Esophagus (tissue), 2 donors: ENCODE data around the gene RAD51D. TPM values are rescaled to one million over a fixed set of nuclear protein-coding genes. Genes with fewer than 3 reads are reported as not detected.

ENCODE experiments used
- H3K27ac ChIP-seq, 2 donors: one replicate each; pipeline ENCODE4 v1.5.1; 2013; ENCODE audit warnings: low read depth in 2 of 2, mild to moderate bottlenecking in 2 of 2, inconsistent platforms in 1 of 2, low read length in 1 of 2, moderate library complexity in 1 of 2
- H3K27me3 ChIP-seq, 2 donors: one replicate each; pipeline ENCODE4 v1.6.1; 2013; ENCODE audit warnings: low read length in 2 of 2, control low read depth in 1 of 2, mild to moderate bottlenecking in 1 of 2; ENCODE audit not compliant: insufficient read depth in 2 of 2, control insufficient read depth in 1 of 2
- H3K36me3 ChIP-seq, 2 donors: one replicate each; pipeline ENCODE4 v1.6.1; 2013; ENCODE audit warnings: low read length in 1 of 2; ENCODE audit not compliant: control insufficient read depth in 2 of 2, insufficient read depth in 2 of 2
- H3K4me1 ChIP-seq, 2 donors: one replicate each; pipeline ENCODE4 v1.6.1; 2013; ENCODE audit warnings: low read length in 1 of 2; ENCODE audit not compliant: control insufficient read depth in 2 of 2, insufficient read depth in 2 of 2
- H3K4me3 ChIP-seq, 2 donors: one replicate each; pipeline ENCODE4 v1.5.1; 2013; ENCODE audit warnings: low read length in 2 of 2, mild to moderate bottlenecking in 2 of 2, low read depth in 1 of 2, moderate library complexity in 1 of 2
- H3K9me3 ChIP-seq, 2 donors: one replicate each; pipeline ENCODE4 v1.6.1; 2013; ENCODE audit warnings: mild to moderate bottlenecking in 2 of 2, low read depth in 1 of 2, low read length in 1 of 2, moderate library complexity in 1 of 2; ENCODE audit not compliant: control insufficient read depth in 2 of 2, insufficient read depth in 1 of 2
- WGBS, 2 donors: extraction: QIAGEN DNeasy Blood & Tissue Kit; methylation state at CpG; one replicate each; pipeline ENCODE4 v1.1.7; 2013; 5-methylcytosine and 5-hydroxymethylcytosine counted together
- polyA plus RNA-seq, 2 donors: library from polyadenylated mRNA; stranded (reverse); fragments of 200-250 nt; gene quantifications; one replicate each; pipeline ENCODE4 v1.2.3, GENCODE V29; 2013
- donor health status: healthy with polysubstance abuse.
- donor health status: Bipolar disorder and iron deficiency.

The RAD51D gene
- polyA plus RNA-seq, 2 donors = 2.7 to 3.8 TPM

GRCh38 chr17:35087731-35088355 is 31.8 kb downstream of the RAD51D start:
- H3K27ac ChIP-seq = peak overlapping the region; percentile 83 to 98
- no peaks in the 10 kb centered on the region for H3K36me3 ChIP-seq
- H3K4me3 ChIP-seq = peak overlapping the region; percentile 87 to 89
- no peaks in the 10 kb centered on the region for H3K27me3 ChIP-seq
- H3K4me1 ChIP-seq = peaks cover 0 to 8% of the 10 kb centered on the region in 2 donors
- no peaks in the 10 kb centered on the region for H3K9me3 ChIP-seq
- 9 to 13% methylated on average over 9 of the region's 9 CpGs for WGBS, 2 donors

GRCh38 chr17:35086931-35087573 is 32.6 kb downstream of the RAD51D start:
- Histone ChIP-seq H3K27me3 (no peaks in the 10 kb centered on the region), H3K27ac (peak overlapping the region; percentile 40 to 86), H3K9me3 (no peaks in the 10 kb centered on the region), H3K4me1 (peaks cover 0 to 8% of the 10 kb centered on the region in 2 donors), H3K4me3 (peak overlapping the region in 1 of 2 donors; percentile 18), H3K36me3 (no peaks in the 10 kb centered on the region)
- 69 to 79% methylated on average over 8 of the region's 8 CpGs for WGBS, 2 donors

- Histone ChIP-seq H3K4me1 (peaks cover 0 to 8% of the 10 kb centered on the region in 2 donors), H3K36me3 (no peaks in the 10 kb centered on the region), H3K27ac (peak overlapping the region; percentile 69 to 80), H3K4me3 (peak overlapping the region in 1 of 2 donors; percentile 9), H3K27me3 (no peaks in the 10 kb centered on the region), H3K9me3 (no peaks in the 10 kb centered on the region)
- 93 to 95% methylated on average over 8 of the region's 8 CpGs for WGBS, 2 donors
Observed at GRCh38 chr17:35086164-35086563, 33.5 kb downstream of the RAD51D start.

DNA sequence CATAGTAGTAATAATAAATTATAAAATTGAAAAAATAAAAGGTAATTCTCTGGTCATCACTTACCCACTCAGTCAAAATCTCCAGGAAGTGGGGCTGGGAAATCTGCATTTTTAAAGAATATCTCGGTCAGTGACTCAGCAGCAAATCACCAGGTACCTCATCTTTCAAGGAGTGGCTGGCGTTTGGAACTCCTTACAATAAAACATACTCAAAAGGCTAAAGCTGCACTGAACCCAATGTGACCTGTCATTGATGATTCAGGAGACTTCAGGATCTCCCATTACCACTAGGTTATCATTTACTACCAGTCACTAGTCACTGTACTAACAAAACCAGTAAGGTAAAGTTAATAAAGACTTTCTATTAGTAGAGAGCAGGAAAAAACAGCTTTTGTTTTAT is 34.7 kb downstream of the RAD51D start:
- no peaks in the 10 kb centered on the region for H3K9me3 ChIP-seq
- peak overlapping the region; percentile 61 to 69 for H3K27ac ChIP-seq
- H3K4me1 ChIP-seq = peaks cover 0 to 8% of the 10 kb centered on the region in 2 donors
- 51% methylated on average over 2 of the region's 2 CpGs for WGBS, 2 donors
- no peaks in the 10 kb centered on the region for H3K27me3 ChIP-seq
- no peaks in the 10 kb centered on the region for H3K36me3 ChIP-seq
- no peak overlapping the region for H3K4me3 ChIP-seq

- Histone ChIP-seq H3K9me3 (no peaks in the 10 kb centered on the region), H3K27me3 (no peaks in the 10 kb centered on the region), H3K4me1 (peaks cover 0 to 2% of the 10 kb centered on the region in 2 donors), H3K27ac (no peak overlapping the region), H3K4me3 (no peak overlapping the region), H3K36me3 (no peaks in the 10 kb centered on the region)
- 66 to 82% methylated on average over 2 of the region's 2 CpGs for WGBS, 2 donors
Observed at GRCh38 chr17:35083071-35083470, 36.6 kb downstream of the RAD51D start.

- peak overlapping the region; percentile 38 to 40 for H3K27ac ChIP-seq
- H3K36me3 ChIP-seq = no peaks in the 10 kb centered on the region
- no peaks in the 10 kb centered on the region for H3K9me3 ChIP-seq
- WGBS, 2 donors = 26 to 38% methylated on average over 3 of the region's 3 CpGs
- H3K4me1 ChIP-seq = peaks cover 0 to 2% of the 10 kb centered on the region in 2 donors
- no peak overlapping the region for H3K4me3 ChIP-seq
- no peaks in the 10 kb centered on the region for H3K27me3 ChIP-seq
Observed at GRCh38 chr17:35082073-35082657, 37.5 kb downstream of the RAD51D start.

GRCh38 chr17:35081638-35082037 is 38.0 kb downstream of the RAD51D start:
- Histone ChIP-seq H3K4me1 (no peaks in the 10 kb centered on the region), H3K27me3 (no peaks in the 10 kb centered on the region), H3K36me3 (no peaks in the 10 kb centered on the region), H3K9me3 (no peaks in the 10 kb centered on the region), H3K27ac (no peak overlapping the region), H3K4me3 (no peak overlapping the region)
- WGBS, 2 donors = 91 to 97% methylated on average over 1 of the region's 1 CpG

GRCh38 chr17:35080536-35080935 is 39.1 kb downstream of the RAD51D start:
- no peak overlapping the region for H3K27ac ChIP-seq
- no peaks in the 10 kb centered on the region for H3K9me3 ChIP-seq
- H3K4me1 ChIP-seq = no peaks in the 10 kb centered on the region
- 45 to 63% methylated on average over 1 of the region's 1 CpG for WGBS, 2 donors
- H3K36me3 ChIP-seq = no peaks in the 10 kb centered on the region
- no peak overlapping the region for H3K4me3 ChIP-seq
- no peaks in the 10 kb centered on the region for H3K27me3 ChIP-seq

- H3K4me3 ChIP-seq = no peak overlapping the region
- peak overlapping the region in 1 of 2 donors; percentile 4 for H3K27ac ChIP-seq
- no peaks in the 10 kb centered on the region for H3K36me3 ChIP-seq
- no peaks in the 10 kb centered on the region for H3K4me1 ChIP-seq
- H3K27me3 ChIP-seq = no peaks in the 10 kb centered on the region
- no peaks in the 10 kb centered on the region for H3K9me3 ChIP-seq
- WGBS, 2 donors = 90 to 97% methylated on average over 1 of the region's 1 CpG
Observed at GRCh38 chr17:35079547-35080423, 39.9 kb downstream of the RAD51D start.
